Measurements from ENCODE around the gene NEURL4.
A peak's percentile ranks its signal among the peaks of the same experiment; 100 is the strongest.
"Not testable (repeated sequence)": the region's sequence is repeated elsewhere in the genome, so short reads cannot be mapped to it uniquely, and the experiment has no call there.

NEURL4 gene

GRCh38 chr17:7328840-7329373, at the start of gene NEURL4:
NEURL4 (minus strand) TSS chr17:7329335; CDS start chr17:7329312, 23 bp downstream.
- peak in 1 of 2 donors; percentile 40 for DNase-seq

- DNase-seq: no peak
These were observed 45.2 kb upstream of the NEURL4 start for GRCh38 chr17:7374353-7374752.

DNA sequence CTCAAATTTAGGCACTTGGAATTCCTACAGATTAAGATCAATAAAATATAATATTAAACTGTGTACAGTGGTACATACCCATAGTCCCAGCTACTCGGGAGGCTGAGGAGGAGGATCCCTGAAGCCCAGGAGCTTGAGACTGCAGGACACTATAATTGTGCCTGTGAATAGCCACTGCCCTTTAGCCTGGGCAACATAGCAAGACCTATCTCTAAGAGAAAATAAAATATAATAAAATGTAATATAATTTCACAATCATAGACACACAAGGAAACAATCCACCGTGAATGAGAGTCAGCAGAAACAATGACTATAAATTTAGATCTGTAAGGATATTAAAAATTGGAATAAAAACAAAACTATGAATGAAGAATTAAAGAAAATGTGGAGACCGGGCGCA, 41.7 kb upstream of the NEURL4 start:
- DNase-seq: no peak

DNA sequence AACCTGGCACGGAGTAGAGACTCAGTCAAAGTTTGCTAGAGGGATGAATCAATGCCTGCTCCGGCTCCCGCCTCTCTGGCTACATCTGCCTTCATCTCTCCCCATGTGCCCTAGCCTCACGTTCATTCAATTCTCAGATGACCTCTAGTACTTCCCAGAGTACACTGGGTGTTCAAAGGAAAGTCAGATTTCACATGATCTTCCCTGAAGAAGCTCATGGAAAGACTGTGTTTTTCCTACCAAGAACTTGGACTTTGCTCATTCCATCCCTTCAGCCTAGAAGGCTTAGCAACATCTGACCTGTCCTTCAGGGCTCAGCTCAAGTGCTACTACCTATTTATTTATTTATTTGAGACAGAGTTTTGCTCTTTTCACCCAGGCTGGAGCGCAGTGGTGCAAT, 40.7 kb upstream of the NEURL4 start:
- DNase-seq: no peak

- not testable (repeated sequence) for DNase-seq
These were observed 39.5 kb upstream of the NEURL4 start for GRCh38 chr17:7368599-7368994.

DNA sequence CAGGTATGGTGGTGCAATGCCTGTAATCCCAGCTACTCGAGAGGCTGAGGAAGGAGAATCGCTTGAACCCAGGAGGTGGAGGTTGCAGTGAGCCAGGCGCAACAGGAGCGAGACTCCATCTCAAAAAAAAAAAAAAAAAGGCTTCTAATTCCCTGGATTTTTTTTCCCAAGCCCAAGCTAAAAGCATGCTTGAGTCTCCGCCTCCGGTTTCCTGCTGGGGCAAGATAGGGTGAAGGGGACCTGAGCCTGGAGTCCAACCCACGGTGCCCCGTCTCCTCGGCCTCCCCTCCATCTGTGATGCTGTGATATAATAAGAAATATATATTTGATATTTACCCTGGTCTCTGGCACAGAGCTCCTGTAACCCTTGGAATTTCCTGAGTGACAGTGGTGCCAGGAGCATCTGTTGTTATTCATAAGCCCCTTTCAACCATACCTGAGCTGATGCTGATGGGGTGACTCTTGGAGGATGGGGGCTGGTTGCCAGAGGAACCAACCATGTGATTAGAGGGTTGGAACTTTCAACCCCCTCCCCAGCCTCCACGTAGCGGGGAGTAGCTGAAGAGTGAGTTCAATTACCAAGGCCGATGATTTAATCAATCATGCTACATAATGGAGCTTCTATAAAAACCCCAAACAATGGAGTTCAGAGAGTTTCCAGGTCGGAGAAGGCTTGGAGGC, 38.9 kb upstream of the NEURL4 start:
- no peak for DNase-seq

GRCh38 chr17:7367083-7367482, 37.9 kb upstream of the NEURL4 start:
- DNase-seq: no peak

DNA sequence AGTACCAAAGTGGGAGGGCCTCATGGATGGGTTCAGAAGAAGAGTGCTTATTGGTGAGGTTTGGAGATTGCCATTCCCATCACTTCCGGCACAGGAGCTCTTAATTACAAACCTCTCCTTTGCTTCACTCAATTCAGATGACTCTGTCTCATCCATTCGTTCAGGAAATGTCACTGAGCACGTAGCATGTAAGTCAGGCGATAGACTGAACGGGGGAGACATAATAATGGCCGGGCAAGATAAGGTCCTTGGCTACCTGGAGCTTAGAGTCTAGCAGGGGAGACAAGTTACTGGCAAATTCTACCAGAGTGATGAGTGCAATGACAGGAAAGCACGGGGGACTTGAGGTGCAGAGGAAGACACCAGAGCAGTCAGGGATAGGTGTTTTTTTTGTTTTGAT, 36.8 kb upstream of the NEURL4 start:
- not testable (repeated sequence) for DNase-seq

GRCh38 chr17:7363311-7363710, 34.2 kb upstream of the NEURL4 start:
- DNase-seq: no peak

DNA sequence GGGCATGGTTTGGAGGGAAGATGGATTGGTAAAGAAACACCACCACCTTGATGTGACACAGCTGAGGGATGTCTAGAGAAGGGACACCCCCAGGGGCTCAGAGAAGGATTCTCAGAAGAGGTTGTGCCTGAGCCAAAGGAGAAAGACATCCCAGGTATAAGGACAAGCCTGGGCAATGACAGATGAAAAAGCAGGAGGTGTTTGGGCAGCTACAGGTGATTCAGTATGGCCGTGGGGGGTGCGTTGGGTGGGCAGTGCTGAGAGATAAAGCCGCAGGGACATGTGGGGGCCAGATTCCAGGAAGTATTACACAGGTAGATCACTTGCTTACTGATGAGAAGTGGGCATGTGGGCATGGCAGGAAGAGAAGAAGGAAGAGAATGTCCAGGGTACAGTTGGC, 32.8 kb upstream of the NEURL4 start:
- no peak for DNase-seq

DNA sequence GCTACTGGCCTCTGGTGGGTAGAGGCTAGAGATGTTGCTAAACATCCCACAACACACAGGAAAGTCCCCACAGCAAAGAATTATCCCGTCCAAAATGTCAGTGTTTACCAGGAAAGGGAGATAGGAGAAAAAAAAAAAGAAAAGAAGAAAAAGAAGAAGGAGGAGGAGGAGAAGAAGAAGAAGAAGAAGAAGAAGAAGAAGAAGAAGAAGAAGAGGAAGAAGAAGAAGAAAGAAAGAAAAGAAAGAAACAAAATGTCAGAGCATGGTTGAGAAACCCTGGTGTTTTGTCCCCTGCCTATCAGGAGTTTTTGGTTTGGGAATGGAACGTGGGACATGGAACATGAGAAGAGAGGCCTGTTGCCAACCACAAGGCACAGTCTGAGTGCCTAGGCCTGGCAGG, 28.2 kb upstream of the NEURL4 start:
- no peak for DNase-seq

DNA sequence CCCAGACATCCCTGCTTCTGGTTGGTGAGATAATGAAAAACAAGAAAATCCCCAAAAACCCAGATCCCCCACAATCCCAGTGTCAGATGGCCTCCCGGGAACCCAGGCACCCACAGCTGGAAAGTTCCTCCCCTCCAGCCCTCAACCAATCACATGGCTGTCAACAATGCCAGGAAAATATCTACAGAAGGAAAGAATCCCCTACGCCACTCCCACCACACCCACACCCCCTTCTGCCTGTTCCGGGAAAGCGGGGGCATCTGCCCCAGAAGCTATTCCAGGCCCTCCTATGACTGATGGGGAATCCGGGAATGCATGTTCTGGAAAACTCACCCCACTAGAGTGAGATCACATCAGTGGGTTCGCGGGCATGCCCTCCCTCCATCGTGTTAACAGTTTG, 27.6 kb upstream of the NEURL4 start:
- no peak for DNase-seq

- peak; percentile 87 for DNase-seq
These were observed 27.0 kb upstream of the NEURL4 start for GRCh38 chr17:7356072-7356549.

GRCh38 chr17:7355573-7355972, 26.4 kb upstream of the NEURL4 start:
- no peak for DNase-seq

DNA sequence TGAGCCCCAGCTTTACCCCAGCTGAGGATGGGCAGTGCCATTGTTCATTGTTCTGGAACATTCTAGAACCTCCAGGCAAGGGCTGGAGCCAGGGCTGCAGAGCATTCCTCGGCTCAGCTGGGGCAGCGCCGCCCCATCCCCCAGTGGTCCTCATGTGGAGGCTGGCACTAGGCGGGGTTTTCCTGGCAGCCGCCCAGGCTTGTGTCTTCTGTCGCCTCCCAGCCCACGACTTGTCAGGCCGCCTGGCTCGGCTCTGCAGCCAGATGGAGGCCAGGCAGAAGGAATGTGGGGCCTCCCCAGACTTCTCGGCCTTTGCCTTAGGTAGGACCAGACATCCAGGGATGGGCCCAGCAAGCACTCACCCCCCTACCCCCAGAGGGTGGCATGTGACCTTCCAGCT, 25.9 kb upstream of the NEURL4 start, which contains the start of gene TMEM95:
TSS of gene TMEM95 (plus strand) at position 104 of the 400 bp plus-strand sequence. CDS start at position 153, 49 bp downstream.
- no peak for DNase-seq

DNA sequence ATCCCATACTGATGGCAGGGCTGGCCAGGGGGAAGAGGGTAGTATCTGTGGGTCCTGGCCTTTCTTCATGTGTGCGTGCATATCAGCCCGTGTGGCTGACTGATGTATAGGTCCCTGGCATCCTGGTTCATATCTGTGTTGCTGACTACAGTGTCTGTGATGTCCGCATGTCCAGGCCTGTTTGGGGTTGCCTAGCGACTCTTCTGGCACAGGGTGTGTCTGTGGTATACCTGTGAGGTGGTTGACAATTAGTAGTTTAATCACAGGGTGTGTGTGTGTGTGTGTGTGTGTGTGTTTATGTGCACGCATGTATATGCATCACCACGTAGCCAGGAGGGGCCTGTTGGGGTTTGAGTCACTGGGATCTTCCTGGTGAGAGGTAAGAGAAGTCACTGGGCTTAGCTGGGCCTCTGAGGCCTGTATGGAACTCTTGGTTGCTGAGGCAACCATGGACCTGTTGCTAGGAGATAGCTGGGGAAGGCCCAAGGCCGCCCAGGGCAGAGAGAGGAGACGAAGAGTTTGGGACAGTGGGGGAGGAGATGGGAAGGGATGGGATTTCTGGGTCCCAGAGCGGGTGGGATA, 25.2 kb upstream of the NEURL4 start:
- DNase-seq: peak in 1 of 2 donors; percentile 25

DNA sequence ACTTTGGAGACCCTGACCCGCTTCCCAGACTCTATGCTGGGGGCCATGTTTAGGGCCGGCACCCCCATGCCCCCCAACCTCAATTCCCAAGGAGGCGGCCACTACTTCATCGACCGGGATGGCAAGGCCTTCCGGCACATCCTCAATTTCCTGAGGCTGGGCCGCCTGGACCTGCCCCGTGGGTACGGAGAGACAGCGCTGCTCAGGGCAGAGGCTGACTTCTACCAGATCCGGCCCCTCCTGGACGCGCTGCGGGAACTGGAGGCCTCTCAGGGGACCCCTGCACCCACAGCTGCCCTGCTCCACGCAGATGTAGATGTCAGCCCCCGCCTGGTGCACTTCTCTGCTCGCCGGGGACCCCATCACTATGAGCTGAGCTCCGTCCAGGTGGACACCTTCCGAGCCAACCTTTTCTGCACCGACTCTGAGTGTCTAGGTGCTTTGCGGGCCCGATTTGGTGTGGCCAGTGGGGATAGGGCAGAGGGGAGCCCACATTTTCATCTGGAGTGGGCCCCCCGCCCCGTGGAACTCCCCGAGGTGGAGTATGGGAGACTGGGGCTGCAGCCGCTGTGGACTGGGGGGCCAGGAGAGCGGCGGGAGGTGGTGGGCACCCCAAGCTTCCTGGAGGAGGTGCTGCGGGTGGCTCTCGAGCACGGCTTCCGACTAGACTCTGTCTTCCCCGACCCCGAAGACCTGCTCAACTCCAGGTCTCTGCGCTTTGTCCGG, 23.9 kb upstream of the NEURL4 start:
- no peak for DNase-seq

GRCh38 chr17:7352503-7352889, 23.4 kb upstream of the NEURL4 start:
- peak; percentile 18 to 19 for DNase-seq

DNA sequence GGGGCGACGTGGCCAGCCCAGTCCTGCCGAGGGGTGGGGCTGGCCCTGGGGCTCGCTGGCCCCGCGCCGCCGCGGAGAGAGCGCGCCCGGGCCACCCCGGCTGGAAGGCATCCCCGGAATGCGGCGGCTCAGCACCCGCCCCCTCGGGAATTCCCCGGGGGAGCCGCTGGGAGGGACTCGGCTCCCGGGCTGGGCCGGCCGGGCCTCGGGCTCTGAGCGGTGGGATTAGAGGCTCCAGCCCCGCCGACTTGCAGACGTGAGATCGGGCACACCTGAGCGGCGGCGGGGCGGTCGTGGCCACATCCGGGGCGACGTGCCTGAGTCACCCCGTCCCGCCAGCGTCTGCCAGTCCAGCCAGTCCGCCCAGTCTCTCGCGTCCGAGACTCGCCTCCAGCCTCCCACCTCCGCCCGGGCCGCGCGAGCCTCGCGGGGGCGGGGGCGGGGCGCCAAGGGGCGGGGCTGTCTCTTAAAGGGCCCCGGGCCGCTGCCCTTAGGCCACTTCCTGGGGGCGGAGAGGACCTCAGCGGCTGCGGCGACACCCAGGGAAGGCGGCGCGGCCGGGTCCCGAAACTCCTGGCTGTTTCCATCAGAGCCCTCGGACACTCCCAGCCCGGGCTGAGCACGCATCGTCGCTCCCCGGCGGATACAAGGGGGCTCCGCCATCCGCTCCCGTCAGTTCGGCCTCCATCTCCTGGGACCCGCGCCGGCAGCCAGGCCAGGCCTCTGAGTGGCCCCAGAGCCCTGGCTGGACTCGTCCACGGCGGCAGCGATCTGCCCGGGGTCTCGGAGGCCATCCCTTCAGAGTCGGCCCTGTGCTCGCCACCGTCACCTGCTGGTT, 22.7 kb upstream of the NEURL4 start, which contains the start of gene KCTD11:
TSS of gene KCTD11 (plus strand) at position 498 of the 838 bp plus-strand sequence.
- DNase-seq: peak; percentile 82 to 83

DNA sequence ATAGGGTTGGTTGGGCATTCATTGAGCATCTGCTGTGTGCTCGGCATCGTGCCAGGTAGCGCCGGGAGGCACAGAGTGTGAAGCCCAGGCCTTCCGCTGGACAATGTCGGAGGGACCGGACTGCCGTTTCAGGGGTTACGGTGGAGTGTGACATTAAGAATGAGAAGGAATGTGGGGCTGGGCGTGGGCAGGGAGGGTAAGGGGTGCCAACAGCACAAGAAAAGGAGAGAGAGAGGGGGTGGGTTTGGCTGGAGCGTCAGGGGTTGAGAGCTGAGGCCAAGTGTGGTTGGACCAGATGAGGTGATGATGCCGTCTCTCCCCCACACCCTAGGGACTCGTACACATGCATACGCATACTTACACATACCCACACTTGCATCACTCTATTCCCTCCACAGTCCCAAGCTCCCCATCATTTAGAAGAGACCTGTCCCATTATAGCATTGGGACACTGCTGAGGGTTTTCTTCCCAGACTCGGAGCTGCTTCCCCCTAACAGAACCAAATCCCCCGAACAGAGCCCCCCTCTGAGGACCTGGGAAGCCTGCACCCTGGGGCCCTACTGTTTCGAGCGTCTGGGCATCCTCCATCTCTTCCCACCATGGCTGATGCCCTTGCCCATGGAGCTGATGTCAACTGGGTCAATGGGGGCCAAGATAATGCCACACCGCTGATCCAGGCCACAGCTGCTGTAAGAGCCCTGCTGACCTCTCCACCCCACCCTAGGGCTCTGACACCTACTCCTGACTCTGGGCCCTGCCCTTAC, 19.5 kb upstream of the NEURL4 start:
- no peak for DNase-seq

DNA sequence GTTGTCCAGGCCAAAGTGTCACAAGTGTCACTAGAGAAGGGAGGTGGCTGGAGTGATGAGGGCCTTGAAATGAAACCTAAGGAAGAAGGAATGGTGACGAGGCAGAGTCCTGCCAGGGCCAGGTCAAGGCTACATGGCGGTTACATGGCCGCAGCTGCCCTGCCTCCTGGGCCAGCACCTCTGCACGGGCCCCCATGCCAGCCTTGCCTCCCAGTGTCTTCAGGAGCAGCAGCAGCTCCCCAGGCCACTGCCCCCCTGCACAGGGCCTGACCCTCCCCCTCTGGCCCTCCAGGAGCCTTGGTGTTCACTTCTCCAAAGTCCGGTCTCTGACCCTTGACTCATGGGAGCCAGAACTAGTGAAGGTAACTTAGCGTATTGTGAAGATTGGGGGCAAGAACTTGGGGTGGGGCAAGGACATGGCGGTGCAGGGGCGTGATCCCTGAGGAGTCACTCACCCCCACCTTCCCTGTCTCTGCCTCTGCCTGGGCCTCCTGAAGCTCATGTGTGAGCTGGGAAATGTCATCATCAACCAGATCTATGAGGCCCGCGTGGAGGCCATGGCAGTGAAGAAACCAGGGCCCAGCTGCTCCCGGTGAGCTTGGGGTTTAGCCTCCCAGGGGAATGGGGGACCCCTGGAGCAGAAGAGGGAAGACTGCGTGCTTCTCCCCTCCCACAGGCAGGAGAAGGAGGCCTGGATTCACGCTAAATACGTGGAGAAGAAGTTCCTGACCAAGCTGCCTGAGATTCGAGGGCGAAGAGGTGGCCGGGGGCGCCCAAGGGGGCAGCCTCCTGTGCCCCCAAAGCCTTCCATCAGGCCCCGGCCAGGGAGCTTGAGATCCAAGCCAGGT, 18.7 kb upstream of the NEURL4 start:
- no peak for DNase-seq
